HCT116 (cell line): ENCODE results near the gene UTP11. TPM values are rescaled to one million over a fixed set of nuclear protein-coding genes. Genes with fewer than 3 reads are reported as not detected.

ENCODE experiments used
- ATAC-seq: fragments of 200-7000 bp; cut with Tn5 transposase; 2 replicates; pipeline ENCODE4 v1.9.1; 2020; ENCODE audit warnings: mild to moderate bottlenecking, moderate library complexity
- BruUV-seq: library from RNA; stranded (reverse); fragments of 400-500 nt; replicated peaks from 2 replicates; lab custom pipeline; 2021; lab: Mats Ljungman, UMichigan
- CTCF ChIA-PET: fragments of 300-600 bp; sonication (Branson Sonifier 250); formaldehyde crosslinking; loops from one replicate; lab custom pipeline; 2021; ENCODE audit warnings: antibody characterized with exemption; lab: Charles Lee
- POLR2A ChIA-PET: fragments of 300-600, 350-600 bp; sonication (Branson Sonifier 250); formaldehyde crosslinking; loops from one replicate; lab custom pipeline; 2021; ENCODE audit warnings: antibody characterized with exemption; lab: Charles Lee
- RAD21 ChIA-PET, 2 experiments: fragments of 300-600 bp; sonication (Branson Sonifier 250); formaldehyde crosslinking; loops; one replicate each; lab custom pipeline; 2023; ENCODE audit warnings: low total read pairs in 2 of 2; ENCODE audit not compliant: uncharacterized antibody in 2 of 2, unreplicated experiment in 2 of 2, low non-redundant PET in 1 of 2; lab: Charles Lee
- DNase-seq: peaks from one replicate; pipeline ENCODE4 v3.0.0-alpha.2; 2010; ENCODE audit warnings: low read depth, low spot score
- H2AFZ ChIP-seq: fragments of 200-600 bp; shearing (Covaris generic), sonication (generic); 2 replicates; pipeline ENCODE4 v1.6.1; 2017; ENCODE audit warnings: low read depth, mixed run types, mixed read lengths, antibody characterized with exemption, low read length; ENCODE audit not compliant: poor library complexity, severe bottlenecking
- H3K27ac ChIP-seq: 2 replicates; pipeline ENCODE4 v1.5.1; 2012; ENCODE audit warnings: low read depth, low read length
- H3K27me3 ChIP-seq: fragments of 200-600 bp; sonication (generic); 2 replicates; pipeline ENCODE4 v1.6.1; 2016; ENCODE audit warnings: mixed run types, low read length, mixed read lengths; ENCODE audit not compliant: insufficient read depth
- H3K36me3 ChIP-seq, 2 experiments: fragments of 200-500 bp in 1 of 2; fragments of 200-600 bp in 1 of 2; sonication (Bioruptor generic) in 1 of 2; sonication (generic) in 1 of 2; 2 replicates each; pipeline versions ENCODE4 v1.5.1 to v1.6.1; 2014 to 2016; ENCODE audit warnings: low read length in 2 of 2, inconsistent platforms in 1 of 2, mixed read lengths in 1 of 2, mixed run types in 1 of 2; ENCODE audit not compliant: insufficient read depth in 2 of 2, control insufficient read depth in 1 of 2
- H3K4me1 ChIP-seq, 2 experiments: fragments of 200-600 bp in 1 of 2; sonication (generic) in 1 of 2; 2 replicates each; pipeline versions ENCODE4 v1.5.1 to v1.6.1; 2012 to 2017; ENCODE audit warnings: low read length in 2 of 2, inconsistent platforms in 1 of 2, mild to moderate bottlenecking in 1 of 2, mixed read lengths in 1 of 2, mixed run types in 1 of 2, moderate library complexity in 1 of 2; ENCODE audit not compliant: insufficient read depth in 2 of 2, control insufficient read depth in 1 of 2
- H3K4me2 ChIP-seq: fragments of 200-600 bp; sonication (generic); 2 replicates; pipeline ENCODE4 v1.6.1; 2017; ENCODE audit warnings: mixed run types, low read length, mixed read lengths
- H3K4me3 ChIP-seq, 2 experiments: fragments of 200-600 bp in 1 of 2; sonication (generic) in 1 of 2; replicated peaks in 1 of 2; 2 replicates each; pipeline ENCODE4 v1.5.1; 2011 to 2016; ENCODE audit warnings: low read length in 2 of 2, control low read depth in 1 of 2, low read depth in 1 of 2, mild to moderate bottlenecking in 1 of 2, mixed read lengths in 1 of 2, mixed run types in 1 of 2
- H3K79me2 ChIP-seq: fragments of 200-600 bp; sonication (generic); 2 replicates; pipeline ENCODE4 v1.6.1; 2017; ENCODE audit warnings: mild to moderate bottlenecking, mixed run types, low read length, moderate library complexity, mixed read lengths; ENCODE audit not compliant: insufficient read depth
- H3K9ac ChIP-seq: fragments of 200-600 bp; sonication (generic); 2 replicates; pipeline ENCODE4 v1.6.1; 2016; ENCODE audit warnings: low read length, mixed read lengths
- H3K9me2 ChIP-seq: fragments of 200-600 bp; sonication (generic), shearing (Covaris generic); 2 replicates; pipeline ENCODE4 v1.6.1; 2017; ENCODE audit warnings: mixed run types, mild to moderate bottlenecking, moderate library complexity; ENCODE audit not compliant: insufficient read depth
- H3K9me3 ChIP-seq, 2 experiments: fragments of 200-500 bp in 1 of 2; fragments of 200-600 bp in 1 of 2; sonication (Bioruptor generic) in 1 of 2; sonication (generic) in 1 of 2; 2 replicates each; pipeline ENCODE4 v1.6.1; 2014 to 2017; ENCODE audit warnings: low read length in 2 of 2, mixed read lengths in 2 of 2, inconsistent platforms in 1 of 2, low read depth in 1 of 2, mild to moderate bottlenecking in 1 of 2, mixed run types in 1 of 2, moderate library complexity in 1 of 2; ENCODE audit not compliant: control insufficient read depth in 1 of 2, insufficient read depth in 1 of 2
- H4K20me1 ChIP-seq: fragments of 200-600 bp; sonication (generic), shearing (Covaris generic); 2 replicates; pipeline ENCODE4 v1.6.1; 2017; ENCODE audit warnings: mixed run types, mild to moderate bottlenecking, moderate library complexity; ENCODE audit not compliant: insufficient read depth
- CTCF ChIP-seq, 3 experiments: fragments of 200-600 bp in 1 of 3; sonication (generic) in 1 of 3; IDR thresholded peaks in 2 of 3; conservative IDR thresholded peaks in 1 of 3; 2 replicates each; pipeline ENCODE4 v1.5.1; 2012 to 2017; ENCODE audit warnings: low read depth in 2 of 3, low read length in 2 of 3, antibody characterized with exemption in 1 of 3, borderline replicate concordance in 1 of 3, control low read depth in 1 of 3, mild to moderate bottlenecking in 1 of 3, mixed read lengths in 1 of 3, mixed run types in 1 of 3, moderate library complexity in 1 of 3; ENCODE audit not compliant: insufficient read depth in 1 of 3
- ELF1 ChIP-seq: IDR thresholded peaks from 2 replicates; pipeline ENCODE4 v1.6.1; 2012; ENCODE audit warnings: low read depth, borderline replicate concordance
- EZH2 ChIP-seq: fragments of 200-600 bp; sonication (generic); IDR thresholded peaks from 2 replicates; pipeline ENCODE4 v1.6.1; 2017; ENCODE audit warnings: antibody characterized with exemption, mixed run types
- MAX ChIP-seq: IDR thresholded peaks from 2 replicates; pipeline ENCODE4 v1.6.1; 2012
- RAD21 ChIP-seq: IDR thresholded peaks from 2 replicates; pipeline ENCODE4 v1.6.1; 2012; ENCODE audit warnings: low read depth, mild to moderate bottlenecking
- REST ChIP-seq: IDR thresholded peaks from 2 replicates; pipeline ENCODE4 v1.6.1; 2012; ENCODE audit warnings: low read depth
- SP1 ChIP-seq: IDR thresholded peaks from 2 replicates; pipeline ENCODE4 v1.6.1; 2012; ENCODE audit warnings: low read depth
- SRF ChIP-seq: IDR thresholded peaks from 2 replicates; pipeline ENCODE4 v1.6.1; 2012; ENCODE audit warnings: low read depth
- ZFX ChIP-seq: fragments of 450-650 bp; IDR thresholded peaks from 2 replicates; pipeline ENCODE4 v1.6.1; 2017
- ZNF274 ChIP-seq: fragments of 200-500 bp; sonication (Bioruptor generic); IDR thresholded peaks from 2 replicates; pipeline ENCODE4 v1.6.1; 2014; ENCODE audit warnings: mild to moderate bottlenecking, low read depth, low read length, inconsistent platforms
- intact Hi-C: fragments of 100-400 bp; cut with micrococcal nuclease; formaldehyde crosslinking; loops from 2 replicates; pipeline ENCODE4 v1.10.0; 2022
- total RNA-seq: library from RNA; stranded (reverse); gene quantifications from one replicate; pipeline ENCODE4 v1.2.1, GENCODE V29; 2021; ENCODE audit not compliant: unreplicated experiment

The UTP11 gene
- total RNA-seq, 1 experiment from 2014 or later = 47.5 TPM

- BruUV-seq = no TSS peak
- intact Hi-C loops = no loop called here
- H4K20me1 ChIP-seq = no peaks in the 10 kb centered on the region
These were observed 24.8 kb downstream of the UTP11 start for GRCh38 chr1:38037221-38037939.

More at GRCh38 chr1:38037221-38037939, 24.8 kb downstream of the UTP11 start:
- no peaks in the 10 kb centered on the region for H3K27me3 ChIP-seq
- no peak overlapping the region for H3K9ac ChIP-seq
- POLR2A ChIA-PET = no interaction called here
- H3K4me1 ChIP-seq = peaks cover 0 to 11% of the 10 kb centered on the region in 2 experiments; a peak in 1 of 4 replicates
- no peaks in the 10 kb centered on the region for H3K9me3 ChIP-seq
- CTCF ChIA-PET = interaction anchor here (1.1 to 1.5 kb wide), 3 partner anchors 9 to 799 kb away, joined by 3 to 7 read pairs (median 5); partner anchors contain the start of gene POU3F1
- no peaks in the 10 kb centered on the region for H3K36me3 ChIP-seq
- H2AFZ ChIP-seq = no peak overlapping the region
- H3K4me2 ChIP-seq = no peak overlapping the region
- H3K4me3 ChIP-seq = no peak overlapping the region
- RAD21 ChIA-PET = no interaction called here
- TF ChIP-seq ZNF274 (no peak), ELF1 (no peak), ZFX (no peak), CTCF (IDR thresholded peaks at IDR 0.05 in 2 of 3, conservative IDR thresholded peaks at IDR 0.05 in 1 of 3; ENCODE audit: borderline replicate concordance in 1 of 3, insufficient read depth in 1 of 3, low read depth in 2 of 3, low read length in 2 of 3) (peak; percentile 6 to 26 (median 23); a peak in 2 of 6 replicates), RAD21 (peak; percentile 64), MAX (no peak), EZH2 (no peak), SRF (no peak), SP1 (no peak), REST (no peak)
- no peaks in the 10 kb centered on the region for H3K79me2 ChIP-seq
- H3K9me2 ChIP-seq = no peaks in the 10 kb centered on the region
- peak; percentile 42; the same call in 1 of the 2 replicates for ATAC-seq
- no peak overlapping the region for H3K27ac ChIP-seq
- DNase-seq = no peak
